ENCODE measurements around the gene ODF2. TPM values are rescaled to one million over a fixed set of nuclear protein-coding genes. Genes with fewer than 3 reads are reported as not detected.

The ODF2 gene
- total RNA-seq, 1 experiment from 2014 or later, result 46.8 TPM

DNA sequence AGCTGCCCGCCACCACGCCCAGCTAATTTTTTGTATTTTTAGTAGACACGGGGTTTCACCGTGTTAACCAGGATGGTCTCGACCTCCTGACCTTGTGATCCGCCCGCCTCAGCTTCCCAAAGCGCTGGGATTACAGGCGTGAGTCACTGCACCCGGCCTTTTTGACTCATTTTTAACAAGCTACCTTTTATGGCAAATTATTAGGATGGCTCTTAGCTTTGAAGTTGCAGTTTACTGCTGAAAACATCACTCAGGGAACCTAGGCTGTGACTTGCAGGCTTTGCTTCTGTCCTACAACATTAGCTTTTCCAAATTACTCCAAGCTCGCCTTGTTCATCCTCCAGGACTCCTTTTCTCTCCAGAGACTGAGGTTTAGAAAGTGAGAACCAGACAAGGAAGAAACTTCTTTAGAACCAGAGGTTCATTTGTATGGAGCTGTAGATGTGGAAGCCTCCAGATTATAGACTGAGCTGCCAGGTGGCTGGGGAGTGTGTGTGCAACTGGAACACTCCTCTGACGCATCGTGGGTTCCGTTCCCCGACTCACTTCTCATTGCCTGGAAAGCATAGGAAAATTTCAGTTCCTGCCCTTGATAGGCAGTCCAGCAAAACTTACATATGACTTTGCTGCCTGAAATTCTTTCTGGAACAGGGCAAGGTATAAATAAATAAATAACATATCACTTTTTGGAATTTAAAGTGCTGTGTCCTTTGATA lies 72.8 kb downstream of the ODF2 start (continued):
- TF ChIP-seq, protein P1, sequence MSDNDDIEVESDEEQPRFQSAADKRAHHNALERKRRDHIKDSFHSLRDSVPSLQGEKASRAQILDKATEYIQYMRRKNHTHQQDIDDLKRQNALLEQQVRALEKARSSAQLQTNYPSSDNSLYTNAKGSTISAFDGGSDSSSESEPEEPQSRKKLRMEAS (IDR thresholded peaks at IDR 0.05), result no peak
- TF ChIP-seq SIN3A (IDR thresholded peaks at IDR 0.05; ENCODE audit: low read depth), result no peak
- peak; percentile 85 for TF ChIP-seq SRF (IDR thresholded peaks at IDR 0.05; ENCODE audit: low read depth)

DNA sequence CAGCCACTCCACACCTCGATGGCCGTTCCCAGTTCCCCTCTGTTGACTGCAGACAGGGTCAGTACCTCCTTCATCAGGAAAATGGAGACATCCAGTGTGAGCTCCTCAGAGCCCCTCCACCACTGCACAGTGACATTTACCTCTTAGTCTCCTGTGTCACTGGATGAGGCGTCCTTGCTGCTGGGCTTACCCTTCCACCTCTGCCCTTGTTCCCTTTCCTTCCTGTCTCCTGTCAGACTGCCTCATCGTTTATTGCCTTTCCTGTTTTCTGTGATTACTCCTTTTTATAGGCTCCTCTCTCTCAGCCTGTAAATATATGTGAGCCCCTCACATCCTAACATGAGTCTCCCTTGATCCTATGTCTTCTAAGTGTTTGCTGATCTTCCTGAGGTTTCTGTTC lies 73.4 kb downstream of the ODF2 start:
- Histone ChIP-seq H3K9me3 (ENCODE audit: control insufficient read depth in 1 of 2, insufficient read depth in 1 of 2, low read depth in 1 of 2, low read length in 2 of 2) (no peaks in the 10 kb centered on the region), H3K9ac (ENCODE audit: low read length) (no peak overlapping the region), H3K36me3 (ENCODE audit: control insufficient read depth in 1 of 2, insufficient read depth in 2 of 2, low read length in 2 of 2) (peaks cover 12 to 22% of the 10 kb centered on the region in 2 experiments), H2AFZ (ENCODE audit: low read depth, low read length, poor library complexity, severe bottlenecking) (no peak overlapping the region), H3K79me2 (ENCODE audit: insufficient read depth, low read length) (no peaks in the 10 kb centered on the region), H3K4me3 (replicated peaks in 1 of 2; ENCODE audit: low read depth in 1 of 2, low read length in 2 of 2) (no peak overlapping the region), H3K4me1 (ENCODE audit: control insufficient read depth in 1 of 2, insufficient read depth in 2 of 2, low read length in 2 of 2) (peaks cover 4 to 17% of the 10 kb centered on the region in 2 experiments), H3K27ac (ENCODE audit: low read depth, low read length) (no peak overlapping the region), H3K4me2 (ENCODE audit: low read length) (no peak overlapping the region), H4K20me1 (ENCODE audit: insufficient read depth) (no peaks in the 10 kb centered on the region), H3K27me3 (ENCODE audit: insufficient read depth, low read length) (no peaks in the 10 kb centered on the region), H3K9me2 (ENCODE audit: insufficient read depth) (no peaks in the 10 kb centered on the region)
- BruUV-seq (replicated peaks), result no TSS peak
- no peak for ATAC-seq
- intact Hi-C loops (cut with micrococcal nuclease), result no loop called here
- no peak for TF ChIP-seq JUND (IDR thresholded peaks at IDR 0.05)
- TF ChIP-seq CEBPB (IDR thresholded peaks at IDR 0.05; ENCODE audit: low read depth), result no peak
- no peak for TF ChIP-seq SP1 (IDR thresholded peaks at IDR 0.05; ENCODE audit: low read depth)
- TF ChIP-seq SIN3A (IDR thresholded peaks at IDR 0.05; ENCODE audit: low read depth), result no peak
- no peak for TF ChIP-seq EZH2phosphoT487 (IDR thresholded peaks at IDR 0.05; ENCODE audit: borderline replicate concordance)
- TF ChIP-seq ZNF274 (IDR thresholded peaks at IDR 0.05; ENCODE audit: low read depth, low read length), result no peak
- TF ChIP-seq POLR2A (IDR thresholded peaks at IDR 0.05; ENCODE audit: borderline replicate concordance, extremely low read depth, insufficient read depth, insufficient read length), result no peak
- no peak for TF ChIP-seq FOSL1 (IDR thresholded peaks at IDR 0.05; ENCODE audit: low read depth)
- no peak for TF ChIP-seq TCF7L2 (IDR thresholded peaks at IDR 0.05; ENCODE audit: borderline replicate concordance, extremely low read depth, insufficient read depth, insufficient read length)
- TF ChIP-seq ATF3 (IDR thresholded peaks at IDR 0.05), result no peak
- no peak for TF ChIP-seq CTCF (IDR thresholded peaks at IDR 0.05 in 2 of 3, conservative IDR thresholded peaks at IDR 0.05 in 1 of 3; ENCODE audit: borderline replicate concordance in 1 of 3, insufficient read depth in 1 of 3, low read depth in 2 of 3, low read length in 2 of 3)
- TF ChIP-seq REST (IDR thresholded peaks at IDR 0.05; ENCODE audit: low read depth), result no peak
- no peak for TF ChIP-seq YY1 (IDR thresholded peaks at IDR 0.05; ENCODE audit: extremely low read depth, insufficient replicate concordance, low read depth, low read length)
- no peak for TF ChIP-seq ZFX (IDR thresholded peaks at IDR 0.05)
- no peak for TF ChIP-seq SRF (IDR thresholded peaks at IDR 0.05; ENCODE audit: low read depth)
- TF ChIP-seq, protein P1 (IDR thresholded peaks at IDR 0.05), result no peak
- ChIA-PET RAD21 (ENCODE audit: low non-redundant PET in 1 of 2, low total read pairs in 2 of 2, uncharacterized antibody in 2 of 2, unreplicated experiment in 2 of 2) (no interaction called here), POLR2A (no interaction called here), CTCF (no interaction called here)
- DNase-seq (ENCODE audit: low read depth, low spot score), result no peak
